GM12872 (cell line): ENCODE data around the gene PRDM15.

Source experiments
- TF ChIP-seq, protein P1 (sequence below): IDR thresholded peaks from 3 replicates; pipeline ENCODE4 v1.5.1; 2011; ENCODE audit warnings: low read depth, mild to moderate bottlenecking, low read length, moderate library complexity; ENCODE audit not compliant: insufficient read depth

Gene PRDM15

DNA sequence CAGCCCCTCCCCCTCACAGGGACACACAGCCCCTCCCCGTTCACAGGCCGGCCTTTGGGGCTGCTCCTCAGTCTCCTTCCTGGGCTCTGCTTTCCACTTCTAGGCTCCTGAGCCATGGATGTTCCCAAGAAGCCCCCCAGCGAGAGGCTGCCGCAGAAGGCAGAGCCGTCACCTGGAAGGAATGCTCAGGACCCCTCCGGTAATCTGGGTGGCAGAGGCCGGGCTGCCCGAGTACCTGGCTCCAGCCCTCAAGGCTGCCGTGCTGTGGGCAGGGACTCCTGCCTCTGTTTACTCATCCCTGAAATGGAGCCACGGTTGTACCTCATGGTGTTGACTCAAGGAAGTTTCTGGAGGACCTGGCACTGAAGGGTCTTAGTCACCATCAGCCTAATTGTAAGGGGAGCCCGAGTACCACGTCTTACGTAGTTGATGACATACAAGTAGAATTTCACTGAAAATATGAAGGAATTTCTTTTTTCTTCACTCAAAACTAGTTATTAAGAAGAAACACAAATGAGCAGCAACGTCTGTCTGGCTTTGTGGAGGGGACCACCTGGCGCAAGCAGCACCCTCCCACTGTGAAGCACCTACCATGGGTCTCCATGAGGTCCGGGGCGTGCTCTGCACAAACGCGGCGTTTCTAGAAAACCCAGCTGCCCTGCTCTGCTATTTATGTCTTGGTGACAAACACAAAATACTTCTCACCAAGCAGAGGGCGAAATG is 33.7 kb downstream of the PRDM15 start:
- TF ChIP-seq, protein P1, sequence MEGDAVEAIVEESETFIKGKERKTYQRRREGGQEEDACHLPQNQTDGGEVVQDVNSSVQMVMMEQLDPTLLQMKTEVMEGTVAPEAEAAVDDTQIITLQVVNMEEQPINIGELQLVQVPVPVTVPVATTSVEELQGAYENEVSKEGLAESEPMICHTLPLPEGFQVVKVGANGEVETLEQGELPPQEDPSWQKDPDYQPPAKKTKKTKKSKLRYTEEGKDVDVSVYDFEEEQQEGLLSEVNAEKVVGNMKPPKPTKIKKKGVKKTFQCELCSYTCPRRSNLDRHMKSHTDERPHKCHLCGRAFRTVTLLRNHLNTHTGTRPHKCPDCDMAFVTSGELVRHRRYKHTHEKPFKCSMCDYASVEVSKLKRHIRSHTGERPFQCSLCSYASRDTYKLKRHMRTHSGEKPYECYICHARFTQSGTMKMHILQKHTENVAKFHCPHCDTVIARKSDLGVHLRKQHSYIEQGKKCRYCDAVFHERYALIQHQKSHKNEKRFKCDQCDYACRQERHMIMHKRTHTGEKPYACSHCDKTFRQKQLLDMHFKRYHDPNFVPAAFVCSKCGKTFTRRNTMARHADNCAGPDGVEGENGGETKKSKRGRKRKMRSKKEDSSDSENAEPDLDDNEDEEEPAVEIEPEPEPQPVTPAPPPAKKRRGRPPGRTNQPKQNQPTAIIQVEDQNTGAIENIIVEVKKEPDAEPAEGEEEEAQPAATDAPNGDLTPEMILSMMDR = no peak

DNA sequence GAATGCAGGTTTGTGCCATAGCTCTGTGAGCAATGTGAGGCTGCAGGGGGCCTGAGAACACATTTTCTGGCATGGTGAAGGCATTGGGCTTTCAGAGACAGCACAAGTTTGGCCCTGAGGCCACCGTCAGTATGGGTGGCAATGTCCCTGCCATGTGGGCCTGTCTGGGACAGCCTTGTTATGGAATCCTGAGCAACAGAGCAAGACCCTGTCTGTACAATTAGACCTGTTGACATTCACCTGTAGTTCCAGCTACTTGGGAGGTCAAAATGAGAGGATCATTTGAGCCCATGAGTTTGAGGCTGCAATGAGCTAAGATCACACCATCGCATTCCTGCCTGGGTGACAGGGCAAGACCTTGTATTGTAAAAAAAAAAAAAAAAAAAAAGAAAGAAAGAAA is 35.6 kb downstream of the PRDM15 start:
- TF ChIP-seq, protein P1 = no peak

DNA sequence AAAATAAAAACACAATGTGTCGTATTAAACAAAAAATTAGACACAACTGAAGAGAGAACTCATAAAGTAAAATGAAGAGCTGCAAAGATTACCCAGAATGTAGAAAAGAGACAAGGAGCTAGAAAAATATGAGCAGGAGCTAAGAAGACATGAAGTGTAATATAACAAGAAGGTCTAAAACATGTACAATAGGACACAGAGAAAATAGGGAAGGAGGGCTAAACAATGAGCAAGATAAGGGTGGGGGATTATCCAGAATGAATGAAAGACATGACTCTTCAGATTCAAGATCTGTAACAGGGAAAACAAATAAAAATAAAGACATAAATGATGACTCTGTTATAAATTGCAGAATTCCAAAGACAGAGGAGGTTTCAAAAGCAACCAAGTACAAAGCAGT is 38.3 kb downstream of the PRDM15 start:
- TF ChIP-seq, protein P1 = no peak

DNA sequence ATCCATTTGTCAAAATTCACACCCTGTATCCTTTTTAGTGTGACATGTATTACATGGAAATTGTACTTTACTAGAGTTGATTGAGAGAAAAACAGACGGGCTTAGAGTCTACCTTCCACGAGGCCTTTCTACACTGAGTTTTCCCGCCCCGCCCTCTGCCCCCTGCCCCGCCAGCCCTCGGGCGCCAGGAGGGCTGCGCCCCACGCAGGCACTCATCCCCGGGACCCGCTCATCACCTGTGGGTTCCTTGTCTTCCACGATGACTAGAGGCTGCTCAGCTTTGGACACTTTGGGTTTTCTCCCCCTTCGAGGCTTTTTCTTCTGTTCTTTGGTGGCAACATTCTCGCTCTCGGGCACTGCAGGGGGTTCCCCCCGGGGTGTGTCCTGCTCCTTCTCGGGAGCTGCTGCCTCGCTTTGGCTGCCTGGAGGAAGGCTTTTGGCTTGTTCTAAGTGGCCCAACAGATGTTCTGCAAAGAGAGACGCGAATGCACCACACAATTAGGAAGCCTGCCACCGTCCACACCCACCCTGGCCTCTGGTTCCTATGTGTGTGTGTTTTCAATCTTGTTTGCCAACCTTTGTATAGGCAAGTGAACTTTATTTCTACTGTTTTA is 39.6 kb downstream of the PRDM15 start:
- TF ChIP-seq, protein P1 = no peak

DNA sequence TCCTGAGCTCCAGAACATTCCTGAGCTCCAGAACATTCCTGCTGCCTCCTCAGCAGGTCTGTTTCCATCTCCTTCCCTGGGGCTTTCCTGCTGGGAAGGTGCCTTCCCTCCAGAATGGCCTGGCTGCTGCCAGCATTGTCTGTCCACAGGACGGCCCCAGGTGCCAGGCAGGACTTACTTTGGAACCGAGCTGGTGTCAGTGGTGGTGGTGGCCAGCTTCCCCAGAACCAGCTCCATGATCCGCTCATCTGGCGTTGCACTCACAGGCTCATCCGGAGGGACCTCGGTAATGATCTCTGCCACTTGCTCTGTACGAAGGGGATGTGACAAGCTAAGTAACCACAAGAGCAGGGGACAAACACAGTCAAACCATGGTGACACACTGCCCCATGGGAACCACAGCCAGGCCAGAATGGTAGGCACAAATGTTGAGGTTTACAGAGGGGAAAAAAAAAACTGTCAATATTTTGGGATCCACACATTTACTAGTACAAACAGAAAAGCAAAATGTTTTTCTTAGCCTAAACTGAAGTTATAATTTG is 41.3 kb downstream of the PRDM15 start:
- TF ChIP-seq, protein P1 = no peak

DNA sequence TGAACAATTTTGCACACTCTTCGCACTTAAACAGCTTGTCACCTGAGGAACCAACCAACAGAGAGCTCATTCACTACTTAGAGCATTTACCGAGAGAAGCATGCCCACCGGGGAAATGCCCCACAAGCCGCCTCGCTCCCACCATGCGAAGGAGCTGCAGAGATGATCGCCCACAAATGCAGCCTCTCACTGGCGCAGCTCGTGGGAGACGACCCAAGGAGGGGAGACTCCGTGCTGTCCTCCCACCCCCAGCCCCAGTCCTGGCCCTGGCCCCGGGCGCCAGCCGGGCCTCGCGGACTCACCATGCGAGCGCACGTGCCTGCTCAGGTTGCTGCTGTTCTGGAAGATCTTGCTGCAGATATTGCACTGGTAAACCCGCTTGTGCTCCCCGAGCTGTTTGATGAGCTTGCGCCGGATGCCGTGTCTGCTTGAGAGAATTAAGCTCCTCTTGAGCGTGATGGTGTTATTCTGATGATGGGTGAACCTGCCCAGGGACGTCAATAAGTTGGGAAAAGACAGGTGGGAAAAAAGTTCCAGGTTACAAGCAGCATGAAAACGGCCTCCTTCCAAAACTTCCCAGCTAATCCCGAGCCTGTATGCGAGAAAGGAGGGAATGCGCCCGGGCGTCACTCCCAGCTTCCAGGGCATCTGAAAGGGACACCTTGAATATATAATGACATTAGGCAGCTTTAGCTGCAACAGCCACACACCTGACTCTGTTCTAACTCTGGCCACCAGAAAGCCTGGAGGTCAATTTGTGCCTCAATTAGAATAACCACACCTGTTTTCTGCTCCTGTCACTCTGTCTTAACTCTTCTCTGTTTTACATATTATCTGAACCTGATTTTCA is 42.8 kb downstream of the PRDM15 start:
- TF ChIP-seq, protein P1 = no peak

DNA sequence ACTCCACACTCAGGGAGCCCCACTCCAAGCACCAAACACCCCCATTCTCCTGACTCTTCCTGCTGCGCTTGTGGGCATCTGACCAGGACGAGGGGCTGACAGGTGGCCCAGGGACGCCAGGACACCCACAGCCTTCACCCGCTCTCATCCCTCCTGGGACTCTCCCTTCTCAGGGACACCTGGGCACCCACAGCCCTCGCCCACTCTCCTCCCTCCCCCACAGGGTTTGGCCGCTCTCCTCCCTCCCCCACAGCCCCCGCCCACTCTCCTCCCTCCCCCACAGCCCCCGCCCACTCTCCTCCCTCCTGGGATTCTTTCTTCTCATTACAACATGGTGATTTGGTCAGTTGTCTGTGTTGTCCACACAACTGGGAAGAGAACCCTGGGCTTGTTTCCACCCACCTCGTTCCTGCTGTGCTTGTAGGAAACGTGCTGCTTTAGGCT is 43.4 kb downstream of the PRDM15 start:
- TF ChIP-seq, protein P1 = no peak
